DOHH2 (cell line): ENCODE measurements around the gene TAF10.

ENCODE experiments used
- H3F3A ChIP-seq: fragments of 200-600 bp; sonication (generic), shearing (Covaris generic); 2 replicates; pipeline ENCODE4 v1.6.0; 2016; ENCODE audit warnings: antibody characterized with exemption, mild to moderate bottlenecking; ENCODE audit not compliant: control insufficient read depth, insufficient read depth
- H3K27ac ChIP-seq: fragments of 200-600 bp; sonication (generic); 2 replicates; pipeline ENCODE4 v1.5.1; 2014; ENCODE audit warnings: low read depth, mild to moderate bottlenecking, low read length, moderate library complexity
- H3K27me3 ChIP-seq: fragments of 200-600 bp; sonication (generic); 2 replicates; pipeline ENCODE4 v1.6.1; 2014; ENCODE audit warnings: mild to moderate bottlenecking, low read length, mixed read lengths; ENCODE audit not compliant: control insufficient read depth
- H3K36me3 ChIP-seq: fragments of 200-600 bp; sonication (generic); 2 replicates; pipeline ENCODE4 v1.6.1; 2014; ENCODE audit warnings: mild to moderate bottlenecking, low read length, moderate library complexity, mixed read lengths; ENCODE audit not compliant: control insufficient read depth
- H3K4me1 ChIP-seq: fragments of 200-600 bp; sonication (generic); 2 replicates; pipeline ENCODE4 v1.6.1; 2014; ENCODE audit warnings: mild to moderate bottlenecking, low read length, mixed read lengths; ENCODE audit not compliant: control insufficient read depth
- H3K4me2 ChIP-seq: fragments of 200-600 bp; sonication (generic); 2 replicates; pipeline ENCODE4 v1.6.0; 2014; ENCODE audit warnings: mild to moderate bottlenecking, low read length, moderate library complexity
- H3K4me3 ChIP-seq: fragments of 200-600 bp; sonication (generic); 2 replicates; pipeline ENCODE4 v1.5.1; 2014; ENCODE audit warnings: mild to moderate bottlenecking, low read length, mixed read lengths
- H3K79me2 ChIP-seq: fragments of 200-600 bp; sonication (generic); 2 replicates; pipeline ENCODE4 v1.6.1; 2014; ENCODE audit warnings: mild to moderate bottlenecking, low read length, mixed read lengths; ENCODE audit not compliant: control insufficient read depth
- H3K9me2 ChIP-seq: fragments of 200-600 bp; sonication (generic); replicated peaks from 2 replicates; pipeline ENCODE4 v1.6.1; 2014; ENCODE audit warnings: mild to moderate bottlenecking, low read length, mixed read lengths; ENCODE audit not compliant: control insufficient read depth
- H3K9me3 ChIP-seq: fragments of 200-600 bp; sonication (generic); 2 replicates; pipeline ENCODE4 v1.6.1; 2014; ENCODE audit warnings: antibody characterized with exemption, low read length, mixed read lengths; ENCODE audit not compliant: control insufficient read depth, insufficient read depth
- H4K20me1 ChIP-seq: fragments of 200-600 bp; sonication (generic); 2 replicates; pipeline ENCODE4 v1.6.0; 2014; ENCODE audit warnings: low read depth, mild to moderate bottlenecking, antibody characterized with exemption, low read length, moderate library complexity; ENCODE audit not compliant: control insufficient read depth, insufficient read depth
- CTCF ChIP-seq: fragments of 200-600 bp; sonication (generic); IDR thresholded peaks from one replicate; pipeline ENCODE4 v1.5.1; 2014; ENCODE audit warnings: antibody characterized with exemption, mild to moderate bottlenecking, low read depth, low read length; ENCODE audit not compliant: poor library complexity, severe bottlenecking
- EZH2phosphoT487 ChIP-seq: fragments of 200-600 bp; sonication (generic); IDR thresholded peaks from 2 replicates; pipeline ENCODE4 v1.6.1; 2017; ENCODE audit warnings: borderline replicate concordance, mild to moderate bottlenecking, antibody characterized with exemption, low read length, moderate library complexity, mixed read lengths

The TAF10 gene

DNA sequence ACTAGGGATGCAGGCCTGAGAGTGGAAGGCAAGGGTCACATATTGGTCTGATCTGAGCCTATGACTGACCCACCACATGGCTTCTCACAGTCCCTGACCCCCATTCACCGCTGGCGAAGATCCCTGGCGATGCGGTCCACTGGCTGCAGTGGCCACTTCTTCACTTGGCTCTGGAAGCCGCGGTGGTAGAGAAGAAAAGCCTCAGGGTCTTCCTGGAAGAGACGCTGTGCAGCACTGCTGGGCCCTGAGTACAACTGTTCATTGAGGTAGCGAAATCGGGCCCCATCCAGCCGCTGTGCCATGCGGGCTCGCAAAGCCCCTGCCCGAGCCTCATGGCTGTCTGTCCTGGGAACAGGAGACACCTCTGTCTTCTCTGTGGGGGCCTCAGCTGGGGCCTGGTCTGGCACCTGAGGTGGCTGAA is 11.0 kb downstream of the TAF10 start:
- no peak overlapping the region; the same call in 1 of the 2 replicates for H3K4me2 ChIP-seq
- H3K4me1 ChIP-seq = peaks cover 28% of the 10 kb centered on the region
- H3K4me3 ChIP-seq = no peak overlapping the region
- peaks cover 81% of the 10 kb centered on the region for H3K79me2 ChIP-seq
- H3K9me3 ChIP-seq = no peaks in the 10 kb centered on the region
- H3K27ac ChIP-seq = no peak overlapping the region
- H3K9me2 ChIP-seq = no peaks in the 10 kb centered on the region
- H3F3A ChIP-seq = peaks cover 7% of the 10 kb centered on the region; the same call in 1 of the 2 replicates
- no peaks in the 10 kb centered on the region for H3K27me3 ChIP-seq
- peaks cover 14% of the 10 kb centered on the region for H4K20me1 ChIP-seq
- H3K36me3 ChIP-seq = peaks cover 73% of the 10 kb centered on the region
- TF ChIP-seq CTCF (no peak), EZH2phosphoT487 (no peak)

GRCh38 chr11:6599881-6600390 is 12.1 kb downstream of the TAF10 start:
- H3K36me3 ChIP-seq = peaks cover 82% of the 10 kb centered on the region
- H3K79me2 ChIP-seq = peaks cover 74% of the 10 kb centered on the region
- H3K27ac ChIP-seq = no peak overlapping the region

GRCh38 chr11:6599449-6599848 is 12.6 kb downstream of the TAF10 start:
- Histone ChIP-seq H3K36me3 (peaks cover 86% of the 10 kb centered on the region), H4K20me1 (peaks cover 14% of the 10 kb centered on the region), H3F3A (peaks cover 3% of the 10 kb centered on the region; the same call in 1 of the 2 replicates), H3K9me3 (no peaks in the 10 kb centered on the region), H3K27ac (no peak overlapping the region), H3K4me2 (no peak overlapping the region), H3K4me3 (no peak overlapping the region), H3K27me3 (no peaks in the 10 kb centered on the region), H3K79me2 (peaks cover 70% of the 10 kb centered on the region), H3K9me2 (no peaks in the 10 kb centered on the region), H3K4me1 (peaks cover 12% of the 10 kb centered on the region)
- no peak for TF ChIP-seq EZH2phosphoT487

More at GRCh38 chr11:6599881-6600390, 12.1 kb downstream of the TAF10 start:
- peaks cover 17% of the 10 kb centered on the region for H3K4me1 ChIP-seq
- no peaks in the 10 kb centered on the region for H3K27me3 ChIP-seq
- H3K9me2 ChIP-seq = no peaks in the 10 kb centered on the region
- TF ChIP-seq CTCF (no peak), EZH2phosphoT487 (no peak)
- H3K4me3 ChIP-seq = no peak overlapping the region
- no peaks in the 10 kb centered on the region for H3K9me3 ChIP-seq
- H3K4me2 ChIP-seq = no peak overlapping the region
- H4K20me1 ChIP-seq = peaks cover 14% of the 10 kb centered on the region
- H3F3A ChIP-seq = peaks cover 6% of the 10 kb centered on the region; the same call in 1 of the 2 replicates

DNA sequence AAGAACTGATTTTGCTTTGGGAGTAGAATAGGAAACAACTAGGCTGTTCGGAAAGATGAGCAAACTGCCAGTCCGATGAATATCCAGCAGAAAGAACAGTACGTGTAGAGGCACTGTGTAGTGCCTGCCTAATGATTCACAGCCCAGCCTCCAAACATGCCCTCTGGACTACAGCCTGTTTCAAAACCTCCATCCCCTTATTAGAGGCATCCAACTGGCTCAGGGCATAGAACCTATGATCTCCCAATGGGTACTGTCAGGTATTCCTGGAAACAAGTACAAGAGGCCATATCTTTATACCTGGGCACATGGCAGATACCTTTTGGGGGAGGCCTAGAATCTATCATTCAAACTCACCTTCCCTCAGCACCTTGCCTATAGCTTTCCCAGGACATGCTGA is 13.5 kb downstream of the TAF10 start:
- H3K4me2 ChIP-seq = no peak overlapping the region
- peaks cover 66% of the 10 kb centered on the region for H3K79me2 ChIP-seq
- H3K36me3 ChIP-seq = peaks cover 91% of the 10 kb centered on the region

More for the DNA sequence above, 13.5 kb downstream of the TAF10 start:
- no peaks in the 10 kb centered on the region for H3K9me2 ChIP-seq
- H4K20me1 ChIP-seq = peaks cover 14% of the 10 kb centered on the region
- no peaks in the 10 kb centered on the region for H3K9me3 ChIP-seq
- peaks cover 3% of the 10 kb centered on the region; the same call in 1 of the 2 replicates for H3F3A ChIP-seq
- no peak overlapping the region for H3K4me3 ChIP-seq
- no peak overlapping the region for H3K27ac ChIP-seq
- TF ChIP-seq CTCF (no peak), EZH2phosphoT487 (no peak)
- H3K4me1 ChIP-seq = peaks cover 11% of the 10 kb centered on the region
- no peaks in the 10 kb centered on the region for H3K27me3 ChIP-seq
